Measurements from ENCODE around the gene VPS35. TPM values are rescaled to one million over a fixed set of nuclear protein-coding genes. Genes with fewer than 3 reads are reported as not detected.

Gene VPS35
- total RNA-seq, 1 experiment from 2014 or later: 70.4 TPM

DNA sequence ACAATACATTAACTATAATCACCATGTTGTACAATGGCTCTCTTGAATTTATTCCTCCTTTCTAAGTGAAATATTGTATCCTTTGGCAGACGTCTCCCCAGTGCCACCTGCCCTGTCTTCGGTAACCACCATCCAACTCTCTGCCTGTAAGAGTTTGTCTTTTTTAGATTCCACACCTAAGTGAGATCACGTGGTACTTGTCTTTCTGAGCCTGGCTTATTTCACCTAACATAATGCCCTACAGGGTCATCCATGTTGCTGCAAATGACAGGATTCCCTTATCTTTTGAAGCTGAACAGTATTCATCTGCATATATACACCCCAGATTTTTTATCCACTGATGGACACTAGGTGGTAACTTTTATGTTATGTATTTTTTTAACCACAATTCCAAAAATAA, 24.7 kb upstream of the VPS35 start:
- Histone ChIP-seq H2BK15ac (ENCODE audit: low read depth, low read length) (no peak overlapping the region), H4K5ac (ENCODE audit: insufficient read length, low read depth, low read length) (no peak overlapping the region), H3K23ac (ENCODE audit: insufficient read length, low read depth, low read length) (no peak overlapping the region), H3K9ac (ENCODE audit: extremely low read depth, insufficient read length, low read length) (no peak overlapping the region), H3T11ph (ENCODE audit: low read length) (no peak overlapping the region), H3K79me2 (ENCODE audit: insufficient read depth, low read length) (no peaks in the 10 kb centered on the region), H4K91ac (ENCODE audit: insufficient read length, low read depth, low read length) (no peak overlapping the region), H3K27ac (ENCODE audit: insufficient read length, low read depth, low read length) (no peak overlapping the region), H2AK5ac (ENCODE audit: insufficient read length, low read length) (no peak overlapping the region), H2BK20ac (ENCODE audit: low read depth, low read length, poor library complexity, severe bottlenecking) (no peak overlapping the region), H2BK120ac (ENCODE audit: low read depth, low read length, poor library complexity, severe bottlenecking) (no peak overlapping the region), H3K4me1 (ENCODE audit: insufficient read depth, low read length) (no peaks in the 10 kb centered on the region), H4K20me1 (ENCODE audit: control insufficient read depth, insufficient read depth, insufficient read length) (no peaks in the 10 kb centered on the region), H3K18ac (ENCODE audit: insufficient read length, low read depth, low read length) (no peak overlapping the region), H3K23me2 (ENCODE audit: insufficient read length, low read depth, low read length, poor library complexity, severe bottlenecking) (no peaks in the 10 kb centered on the region), H3K27me3 (ENCODE audit: insufficient read depth, low read length) (no peaks in the 10 kb centered on the region), H3K56ac (ENCODE audit: insufficient read length, low read depth, low read length) (no peak overlapping the region), H3K4ac (ENCODE audit: low read depth, low read length) (no peak overlapping the region), H2AFZ (ENCODE audit: low read length) (no peak overlapping the region), H3K9me3 (ENCODE audit: control insufficient read depth, low read depth, low read length) (no peaks in the 10 kb centered on the region), H3K4me2 (ENCODE audit: insufficient read depth, insufficient read length, low read length) (no peak overlapping the region), H2BK5ac (ENCODE audit: insufficient read length, low read length) (no peak overlapping the region), H2BK12ac (ENCODE audit: insufficient read length, low read depth, low read length) (no peak overlapping the region), H3K79me1 (ENCODE audit: insufficient read depth, low read depth, low read length, poor library complexity, severe bottlenecking) (no peaks in the 10 kb centered on the region), H4K8ac (replicated peaks; ENCODE audit: insufficient read length, low read depth, low read length) (no peak overlapping the region), H3K14ac (ENCODE audit: insufficient read depth, low read length) (no peak overlapping the region)
- Mint-ChIP-seq H3K4me3 (no peak overlapping the region), H3K4me1 (no peaks in the 10 kb centered on the region), H3K9me3 (no peaks in the 10 kb centered on the region), H3K27ac (no peak overlapping the region), H3K36me3 (ENCODE audit: insufficient read depth in 1 of 3, low read depth in 3 of 3) (no peaks in the 10 kb centered on the region; a peak in 1 of 7 replicates), H3K27me3 (ENCODE audit: low read depth) (no peaks in the 10 kb centered on the region)
- DNase-seq: no peak
- WGBS (ENCODE audit: extremely low coverage, insufficient read length, low lambda C conversion rate): no CpG with 5 or more reads among the region's 3 CpGs
- TF ChIP-seq, protein P1, sequence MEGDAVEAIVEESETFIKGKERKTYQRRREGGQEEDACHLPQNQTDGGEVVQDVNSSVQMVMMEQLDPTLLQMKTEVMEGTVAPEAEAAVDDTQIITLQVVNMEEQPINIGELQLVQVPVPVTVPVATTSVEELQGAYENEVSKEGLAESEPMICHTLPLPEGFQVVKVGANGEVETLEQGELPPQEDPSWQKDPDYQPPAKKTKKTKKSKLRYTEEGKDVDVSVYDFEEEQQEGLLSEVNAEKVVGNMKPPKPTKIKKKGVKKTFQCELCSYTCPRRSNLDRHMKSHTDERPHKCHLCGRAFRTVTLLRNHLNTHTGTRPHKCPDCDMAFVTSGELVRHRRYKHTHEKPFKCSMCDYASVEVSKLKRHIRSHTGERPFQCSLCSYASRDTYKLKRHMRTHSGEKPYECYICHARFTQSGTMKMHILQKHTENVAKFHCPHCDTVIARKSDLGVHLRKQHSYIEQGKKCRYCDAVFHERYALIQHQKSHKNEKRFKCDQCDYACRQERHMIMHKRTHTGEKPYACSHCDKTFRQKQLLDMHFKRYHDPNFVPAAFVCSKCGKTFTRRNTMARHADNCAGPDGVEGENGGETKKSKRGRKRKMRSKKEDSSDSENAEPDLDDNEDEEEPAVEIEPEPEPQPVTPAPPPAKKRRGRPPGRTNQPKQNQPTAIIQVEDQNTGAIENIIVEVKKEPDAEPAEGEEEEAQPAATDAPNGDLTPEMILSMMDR (conservative IDR thresholded peaks at IDR 0.05): no peak
